ENCODE data around the gene BCL2L15. TPM values are rescaled to one million over a fixed set of nuclear protein-coding genes. Genes with fewer than 3 reads are reported as not detected.

Gene BCL2L15
- total and polyA plus RNA-seq, 2 of the 13 experiments (the other 11 are each of a cell fraction or from before 2014, with no cell fraction given), result 0.03 to 0.27 TPM

DNA sequence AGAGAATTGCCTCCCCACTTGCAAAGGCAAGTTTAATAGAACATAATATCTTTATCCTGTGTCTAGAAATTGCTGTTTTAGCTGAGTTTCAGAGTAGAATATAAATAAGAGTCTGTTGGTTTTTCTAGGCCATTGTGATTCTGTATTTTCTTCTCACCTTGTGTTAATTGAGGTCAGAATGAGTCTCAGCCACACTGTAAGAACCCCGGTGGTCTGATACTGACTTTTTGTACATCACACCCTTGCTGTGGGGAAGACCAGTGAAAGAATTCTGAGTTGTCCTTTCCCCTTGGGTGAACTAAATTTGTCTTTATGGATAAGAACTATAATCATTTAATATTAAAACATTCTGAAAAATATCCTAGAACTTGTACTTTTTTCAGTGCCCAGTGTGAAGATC, 48.6 kb upstream of the BCL2L15 start:
- POLR2A ChIA-PET, result no interaction called here
- CTCF ChIA-PET (ENCODE audit: low intra/inter-chr PET ratio, low total read pairs), result no interaction called here
- no peaks in the 10 kb centered on the region for H3K27me3 ChIP-seq (ENCODE audit: control insufficient read depth in 1 of 2, insufficient read depth in 2 of 2, low read length in 2 of 2)
- peaks cover 23% of the 10 kb centered on the region for H4K20me1 ChIP-seq (ENCODE audit: insufficient read depth, low read length)
- H3K79me2 ChIP-seq (ENCODE audit: insufficient read depth, low read length), result peaks cover 89% of the 10 kb centered on the region
- 95% methylated on average over 1 of the region's 1 CpG for WGBS (ENCODE audit: low lambda C conversion rate)
- ATAC-seq (no peak), FAIRE-seq (no peak), DNase-seq (ENCODE audit: low spot score) (no peak)
- no peak overlapping the region for H2AFZ ChIP-seq (ENCODE audit: low read length)
- no peak overlapping the region for H3K27ac ChIP-seq (ENCODE audit: extremely low read length, insufficient read depth, low read length)
- intact Hi-C loops (cut with micrococcal nuclease; ENCODE audit: unreplicated experiment), result no loop called here
- peaks cover 4 to 11% of the 10 kb centered on the region in 2 experiments; a peak in 3 of 5 replicates for H3K36me3 ChIP-seq (replicated peaks in 1 of 2; ENCODE audit: control insufficient read depth in 1 of 2, insufficient read depth in 2 of 2, low read length in 2 of 2)
- peaks cover 57% of the 10 kb centered on the region for H3K4me1 ChIP-seq (ENCODE audit: insufficient read depth, low read length)
- no peak overlapping the region for H3K9ac ChIP-seq (ENCODE audit: insufficient read depth, low read depth, low read length)
- in situ Hi-C loops (cut with HindIII; ENCODE audit: extremely low pct_ligation_motif_present, low pct_unique_long_range_greater_than_20kb), result no loop called here
- no peak overlapping the region for H3K4me3 ChIP-seq (replicated peaks in 1 of 3; ENCODE audit: insufficient read depth in 1 of 3, low read depth in 2 of 3, low read length in 3 of 3)
- H3K9me3 ChIP-seq (ENCODE audit: low read length), result no peaks in the 10 kb centered on the region
- TF ChIP-seq ZNF558 (CRISPR knock-in tag; IDR thresholded peaks at IDR 0.05; ENCODE audit: borderline replicate concordance) (no peak), NFKBIZ (CRISPR knock-in tag; IDR thresholded peaks at IDR 0.05) (no peak), ZNF776 (CRISPR knock-in tag; IDR thresholded peaks at IDR 0.05) (no peak), KLF9 (CRISPR knock-in tag; IDR thresholded peaks at IDR 0.05; ENCODE audit: low read depth) (no peak)
- TF ChIP-seq, protein P1, sequence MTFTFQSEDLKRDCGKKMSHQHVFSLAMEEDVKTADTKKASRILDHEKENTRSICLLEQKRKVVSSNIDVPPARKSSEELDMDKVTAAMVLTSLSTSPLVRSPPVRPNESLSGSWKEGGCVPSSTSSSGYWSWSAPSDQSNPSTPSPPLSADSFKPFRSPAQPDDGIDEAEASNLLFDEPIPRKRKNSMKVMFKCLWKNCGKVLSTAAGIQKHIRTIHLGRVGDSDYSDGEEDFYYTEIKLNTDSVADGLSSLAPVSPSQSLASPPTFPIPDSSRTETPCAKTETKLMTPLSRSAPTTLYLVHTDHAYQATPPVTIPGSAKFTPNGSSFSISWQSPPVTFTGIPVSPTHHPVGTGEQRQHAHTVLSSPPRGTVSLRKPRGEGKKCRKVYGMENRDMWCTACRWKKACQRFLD (CRISPR knock-in tag; IDR thresholded peaks at IDR 0.05; ENCODE audit: borderline replicate concordance), result no peak
- H3K4me2 ChIP-seq (ENCODE audit: low read depth, low read length), result no peak overlapping the region
- BruUV-seq (replicated peaks), result no TSS peak

GRCh38 chr1:113935176-113935575, 47.8 kb upstream of the BCL2L15 start:
- WGBS (ENCODE audit: low lambda C conversion rate), result 96% methylated on average over 1 of the region's 1 CpG
- H3K79me2 ChIP-seq (ENCODE audit: insufficient read depth, low read length), result peaks cover 95% of the 10 kb centered on the region
- in situ Hi-C loops (cut with HindIII; ENCODE audit: extremely low pct_ligation_motif_present, low pct_unique_long_range_greater_than_20kb), result no loop called here
- CTCF ChIA-PET (ENCODE audit: low intra/inter-chr PET ratio, low total read pairs), result no interaction called here
- BruUV-seq (replicated peaks), result no TSS peak
- no peaks in the 10 kb centered on the region; a peak in 1 of 5 replicates for H3K27me3 ChIP-seq (ENCODE audit: control insufficient read depth in 1 of 2, insufficient read depth in 2 of 2, low read length in 2 of 2)
- peaks cover 60% of the 10 kb centered on the region for H3K4me1 ChIP-seq (ENCODE audit: insufficient read depth, low read length)
- no peak overlapping the region for H3K9ac ChIP-seq (ENCODE audit: insufficient read depth, low read depth, low read length)
- H3K4me3 ChIP-seq (replicated peaks in 1 of 3; ENCODE audit: insufficient read depth in 1 of 3, low read depth in 2 of 3, low read length in 3 of 3), result no peak overlapping the region
- FAIRE-seq (no peak), ATAC-seq (no peak), DNase-seq (ENCODE audit: low spot score) (no peak)
- intact Hi-C loops (cut with micrococcal nuclease; ENCODE audit: unreplicated experiment), result no loop called here
- POLR2A ChIA-PET, result no interaction called here
- H3K27ac ChIP-seq (ENCODE audit: extremely low read length, insufficient read depth, low read length), result no peak overlapping the region
- no peaks in the 10 kb centered on the region for H3K9me3 ChIP-seq (ENCODE audit: low read length)
- no peak overlapping the region for H2AFZ ChIP-seq (ENCODE audit: low read length)
- H3K36me3 ChIP-seq (replicated peaks in 1 of 2; ENCODE audit: control insufficient read depth in 1 of 2, insufficient read depth in 2 of 2, low read length in 2 of 2), result peaks cover 0 to 3% of the 10 kb centered on the region in 2 experiments; a peak in 1 of 5 replicates
- H4K20me1 ChIP-seq (ENCODE audit: insufficient read depth, low read length), result peaks cover 24% of the 10 kb centered on the region
- H3K4me2 ChIP-seq (ENCODE audit: low read depth, low read length), result no peak overlapping the region
- TF ChIP-seq ZMYM3 (CRISPR knock-in tag; IDR thresholded peaks at IDR 0.05) (peak; percentile 51; the same call in 1 of the 2 replicates), NR2C2 (CRISPR knock-in tag; IDR thresholded peaks at IDR 0.05; ENCODE audit: borderline replicate concordance) (no peak), ZNF775 (CRISPR knock-in tag; IDR thresholded peaks at IDR 0.05; ENCODE audit: borderline replicate concordance) (no peak), TFAP4 (IDR thresholded peaks at IDR 0.05; ENCODE audit: borderline replicate concordance, low read depth) (no peak), ARID3A (IDR thresholded peaks at IDR 0.05; ENCODE audit: low read depth, low read length) (no peak), FOXA3 (CRISPR knock-in tag; IDR thresholded peaks at IDR 0.05) (no peak)
- TF ChIP-seq, protein P2, sequence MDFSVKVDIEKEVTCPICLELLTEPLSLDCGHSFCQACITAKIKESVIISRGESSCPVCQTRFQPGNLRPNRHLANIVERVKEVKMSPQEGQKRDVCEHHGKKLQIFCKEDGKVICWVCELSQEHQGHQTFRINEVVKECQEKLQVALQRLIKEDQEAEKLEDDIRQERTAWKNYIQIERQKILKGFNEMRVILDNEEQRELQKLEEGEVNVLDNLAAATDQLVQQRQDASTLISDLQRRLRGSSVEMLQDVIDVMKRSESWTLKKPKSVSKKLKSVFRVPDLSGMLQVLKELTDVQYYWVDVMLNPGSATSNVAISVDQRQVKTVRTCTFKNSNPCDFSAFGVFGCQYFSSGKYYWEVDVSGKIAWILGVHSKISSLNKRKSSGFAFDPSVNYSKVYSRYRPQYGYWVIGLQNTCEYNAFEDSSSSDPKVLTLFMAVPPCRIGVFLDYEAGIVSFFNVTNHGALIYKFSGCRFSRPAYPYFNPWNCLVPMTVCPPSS (IDR thresholded peaks at IDR 0.05), result no peak
- TF ChIP-seq, protein P3, sequence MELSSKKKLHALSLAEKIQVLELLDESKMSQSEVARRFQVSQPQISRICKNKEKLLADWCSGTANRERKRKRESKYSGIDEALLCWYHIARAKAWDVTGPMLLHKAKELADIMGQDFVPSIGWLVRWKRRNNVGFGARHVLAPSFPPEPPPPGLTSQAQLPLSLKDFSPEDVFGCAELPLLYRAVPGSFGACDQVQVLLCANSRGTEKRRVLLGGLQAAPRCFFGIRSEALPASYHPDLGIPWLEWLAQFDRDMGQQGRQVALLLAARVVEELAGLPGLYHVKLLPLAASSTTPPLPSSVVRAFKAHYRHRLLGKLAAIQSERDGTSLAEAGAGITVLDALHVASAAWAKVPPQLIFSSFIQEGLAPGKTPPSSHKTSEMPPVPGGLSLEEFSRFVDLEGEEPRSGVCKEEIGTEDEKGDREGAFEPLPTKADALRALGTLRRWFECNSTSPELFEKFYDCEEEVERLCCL (CRISPR knock-in tag; IDR thresholded peaks at IDR 0.05; ENCODE audit: borderline replicate concordance), result no peak

All from HepG2 (cell line).